Lung microvascular endothelial cell (primary cell): ENCODE data around the gene FAM200B. TPM values are rescaled to one million over a fixed set of nuclear protein-coding genes. Genes with fewer than 3 reads are reported as not detected.

Experiments
- DNase-seq, 2 donors: peaks; one replicate each; pipeline versions ENCODE4 v3.0.0 to v3.0.0-alpha.2; 2010; ENCODE audit warnings: low read depth in 2 of 2
- total RNA-seq: library from RNA; depleted of rRNA; stranded (reverse); fragments of >200 nt; gene quantifications from 2 replicates; pipeline ENCODE4 v1.2.1, GENCODE V29; 2014

FAM200B gene
- total RNA-seq, 1 donor from 2014 or later = 28.4 TPM

GRCh38 chr4:15736514-15737050 lies 55.0 kb downstream of the FAM200B start:
- DNase-seq = no peak

- no peak for DNase-seq
Observed at GRCh38 chr4:15737255-15737654, 55.6 kb downstream of the FAM200B start.

GRCh38 chr4:15738877-15739276 lies 57.2 kb downstream of the FAM200B start:
- DNase-seq = peak in 1 of 2 donors; percentile 25

Other genes with a start within 250 kb of the FAM200B start
- 2.8 TPM in 2 replicates for gene CC2D2A, start 211.9 kb upstream of the FAM200B start, total RNA-seq
- gene FBXL5, start 26.5 kb upstream of the FAM200B start, total RNA-seq = 68.4 and 97.8 TPM in 2 replicates
- 44.7 and 59.3 TPM in 2 replicates for gene BST1, start 21.2 kb downstream of the FAM200B start, total RNA-seq
- 10.9 and 11.1 TPM in 2 replicates for gene CD38, start 96.5 kb downstream of the FAM200B start, total RNA-seq